Activated T-helper 17 cell treated with anti-CD3 and anti-CD28 coated beads, Interleukin-2, amount 50 U/mL, for 72 hours (primary cell): Measurements from ENCODE around the gene CCDC88C. TPM values are rescaled to one million over a fixed set of nuclear protein-coding genes. Genes with fewer than 3 reads are reported as not detected.
A peak's percentile ranks its signal among the peaks of the same experiment; 100 is the strongest.

Source experiments
- ATAC-seq: fragments of 150-1000 bp; cut with Tn5 transposase; replicated peaks from 2 replicates; pipeline ENCODE4 v1.10.0; 2021; ENCODE audit warnings: mild to moderate bottlenecking, moderate library complexity
- H3K27ac Mint-ChIP-seq: one replicate; pipeline ENCODE4 v1.8.0; 2022; ENCODE audit warnings: mixed read lengths
- H3K27me3 Mint-ChIP-seq: one replicate; pipeline ENCODE4 v1.8.0; 2022; ENCODE audit warnings: mixed read lengths
- H3K36me3 Mint-ChIP-seq: one replicate; pipeline ENCODE4 v1.8.0; 2022; ENCODE audit warnings: low read depth, mild to moderate bottlenecking, mixed read lengths
- H3K4me1 Mint-ChIP-seq: one replicate; pipeline ENCODE4 v1.8.0; 2022; ENCODE audit warnings: mixed read lengths
- H3K4me3 Mint-ChIP-seq: one replicate; pipeline ENCODE4 v1.8.0; 2022; ENCODE audit warnings: mild to moderate bottlenecking, mixed read lengths
- H3K9me3 Mint-ChIP-seq: one replicate; pipeline ENCODE4 v1.8.0; 2022; ENCODE audit warnings: mixed read lengths
- total RNA-seq, 2 donors: library from RNA; stranded (reverse); gene quantifications; one replicate each; pipeline ENCODE4 v1.2.3, GENCODE V29; 2022

The CCDC88C gene
- total RNA-seq, 2 donors from 2014 or later: 143 to 172 TPM

- H3K27me3 Mint-ChIP-seq: no peaks in the 10 kb centered on the region
- no peak for ATAC-seq
- peaks cover 24% of the 10 kb centered on the region for H3K36me3 Mint-ChIP-seq
- H3K4me1 Mint-ChIP-seq: peaks cover 39% of the 10 kb centered on the region
- no peak overlapping the region for H3K4me3 Mint-ChIP-seq
- H3K9me3 Mint-ChIP-seq: no peaks in the 10 kb centered on the region
- H3K27ac Mint-ChIP-seq: peak overlapping the region; percentile 37
These were observed 53.7 kb downstream of the CCDC88C start for GRCh38 chr14:91363776-91364523.

GRCh38 chr14:91361233-91361811, 56.3 kb downstream of the CCDC88C start:
- H3K4me1 Mint-ChIP-seq: peaks cover 26% of the 10 kb centered on the region
- H3K4me3 Mint-ChIP-seq: no peak overlapping the region
- no peaks in the 10 kb centered on the region for H3K27me3 Mint-ChIP-seq
- ATAC-seq: no peak
- H3K36me3 Mint-ChIP-seq: peaks cover 47% of the 10 kb centered on the region
- H3K27ac Mint-ChIP-seq: no peak overlapping the region
- no peaks in the 10 kb centered on the region for H3K9me3 Mint-ChIP-seq

- Mint-ChIP-seq H3K9me3 (no peaks in the 10 kb centered on the region), H3K4me3 (no peak overlapping the region), H3K4me1 (peaks cover 28% of the 10 kb centered on the region), H3K27ac (peak overlapping the region; percentile 50), H3K36me3 (peaks cover 52% of the 10 kb centered on the region), H3K27me3 (no peaks in the 10 kb centered on the region)
- no peak for ATAC-seq
These were observed 57.0 kb downstream of the CCDC88C start for GRCh38 chr14:91360490-91361232.

GRCh38 chr14:91358654-91359220, 58.9 kb downstream of the CCDC88C start:
- peak; percentile 38 for ATAC-seq
- Mint-ChIP-seq H3K36me3 (peaks cover 71% of the 10 kb centered on the region), H3K4me3 (no peak overlapping the region), H3K27me3 (no peaks in the 10 kb centered on the region), H3K27ac (no peak overlapping the region), H3K4me1 (peaks cover 42% of the 10 kb centered on the region), H3K9me3 (no peaks in the 10 kb centered on the region)

- Mint-ChIP-seq H3K36me3 (peaks cover 77% of the 10 kb centered on the region), H3K4me3 (no peak overlapping the region), H3K27ac (no peak overlapping the region), H3K27me3 (no peaks in the 10 kb centered on the region), H3K9me3 (no peaks in the 10 kb centered on the region), H3K4me1 (peaks cover 42% of the 10 kb centered on the region)
- no peak for ATAC-seq
These were observed 59.6 kb downstream of the CCDC88C start for GRCh38 chr14:91358025-91358319.

GRCh38 chr14:91357272-91358024, 60.2 kb downstream of the CCDC88C start:
- peaks cover 80% of the 10 kb centered on the region for H3K36me3 Mint-ChIP-seq
- H3K4me3 Mint-ChIP-seq: no peak overlapping the region
- ATAC-seq: no peak
- H3K27ac Mint-ChIP-seq: peak overlapping the region; percentile 56
- no peaks in the 10 kb centered on the region for H3K27me3 Mint-ChIP-seq
- peaks cover 45% of the 10 kb centered on the region for H3K4me1 Mint-ChIP-seq
- H3K9me3 Mint-ChIP-seq: no peaks in the 10 kb centered on the region

GRCh38 chr14:91356181-91356763, 61.3 kb downstream of the CCDC88C start:
- Mint-ChIP-seq H3K27me3 (no peaks in the 10 kb centered on the region), H3K9me3 (no peaks in the 10 kb centered on the region), H3K27ac (peak overlapping the region; percentile 90), H3K36me3 (peaks cover 88% of the 10 kb centered on the region), H3K4me1 (peaks cover 57% of the 10 kb centered on the region), H3K4me3 (peak overlapping the region; percentile 65)
- no peak for ATAC-seq

GRCh38 chr14:91354979-91355685, 62.5 kb downstream of the CCDC88C start:
- Mint-ChIP-seq H3K27ac (peak overlapping the region; percentile 90), H3K27me3 (no peaks in the 10 kb centered on the region), H3K4me3 (peak overlapping the region; percentile 65), H3K36me3 (peaks cover 90% of the 10 kb centered on the region), H3K9me3 (no peaks in the 10 kb centered on the region), H3K4me1 (peaks cover 62% of the 10 kb centered on the region)
- peak; percentile 25 for ATAC-seq

GRCh38 chr14:91354221-91354916, 63.3 kb downstream of the CCDC88C start:
- ATAC-seq: no peak
- Mint-ChIP-seq H3K4me3 (peak overlapping the region; percentile 65), H3K27me3 (no peaks in the 10 kb centered on the region), H3K36me3 (peaks cover 83% of the 10 kb centered on the region), H3K27ac (peak overlapping the region; percentile 90), H3K9me3 (no peaks in the 10 kb centered on the region), H3K4me1 (peaks cover 64% of the 10 kb centered on the region)

GRCh38 chr14:91352728-91353692, 64.6 kb downstream of the CCDC88C start:
- no peaks in the 10 kb centered on the region for H3K9me3 Mint-ChIP-seq
- no peaks in the 10 kb centered on the region for H3K27me3 Mint-ChIP-seq
- no peak for ATAC-seq
- peak overlapping the region; percentile 90 for H3K27ac Mint-ChIP-seq
- peaks cover 69% of the 10 kb centered on the region for H3K36me3 Mint-ChIP-seq
- H3K4me3 Mint-ChIP-seq: peak overlapping the region; percentile 89
- peaks cover 74% of the 10 kb centered on the region for H3K4me1 Mint-ChIP-seq

GRCh38 chr14:91352053-91352452, 65.6 kb downstream of the CCDC88C start:
- no peaks in the 10 kb centered on the region for H3K9me3 Mint-ChIP-seq
- peaks cover 66% of the 10 kb centered on the region for H3K36me3 Mint-ChIP-seq
- H3K27me3 Mint-ChIP-seq: no peaks in the 10 kb centered on the region
- H3K27ac Mint-ChIP-seq: peak overlapping the region; percentile 96
- peaks cover 77% of the 10 kb centered on the region for H3K4me1 Mint-ChIP-seq
- peak overlapping the region; percentile 89 for H3K4me3 Mint-ChIP-seq
- no peak for ATAC-seq

GRCh38 chr14:91351512-91351862, 66.1 kb downstream of the CCDC88C start:
- no peak for ATAC-seq
- Mint-ChIP-seq H3K36me3 (peaks cover 64% of the 10 kb centered on the region), H3K4me3 (peak overlapping the region; percentile 89)

More at GRCh38 chr14:91351512-91351862, 66.1 kb downstream of the CCDC88C start:
- Mint-ChIP-seq H3K9me3 (no peaks in the 10 kb centered on the region), H3K27ac (peak overlapping the region; percentile 96), H3K4me1 (peaks cover 76% of the 10 kb centered on the region), H3K27me3 (no peaks in the 10 kb centered on the region)
